Measurements from ENCODE around the gene CCDC120. TPM values are rescaled to one million over a fixed set of nuclear protein-coding genes. Genes with fewer than 3 reads are reported as not detected.

The CCDC120 gene
- total RNA-seq, 2 experiments from 2014 or later: 9.0 to 9.1 TPM

Other genes starting within 250 kb of the CCDC120 start
- not detected for gene ERAS, start 232.5 kb upstream of the CCDC120 start, total RNA-seq
- 1 to 10 TPM in 1 of 2 experiments, under 1 TPM in 1; 0.68 to 1.2 TPM for gene PCSK1N, start 223.4 kb upstream of the CCDC120 start, total RNA-seq
- gene TIMM17B, start 161.2 kb upstream of the CCDC120 start, total RNA-seq: 10 to 100 TPM; 39.2 to 44.5 TPM
- 10 to 100 TPM; 58.2 to 61.0 TPM for gene PQBP1, start 161.1 kb upstream of the CCDC120 start, total RNA-seq
- 10 to 100 TPM; 12.7 to 14.1 TPM for gene SLC35A2, start 147.4 kb upstream of the CCDC120 start, total RNA-seq
- 10 to 100 TPM; 63.1 to 63.2 TPM for gene PIM2, start 140.0 kb upstream of the CCDC120 start, total RNA-seq
- gene OTUD5, start 101.4 kb upstream of the CCDC120 start, total RNA-seq: 10 to 100 TPM; 60.7 to 62.4 TPM
- 1 to 10 TPM; 5.6 to 5.9 TPM for gene KCND1, start 87.2 kb upstream of the CCDC120 start, total RNA-seq
- gene GRIPAP1, start 56.7 kb upstream of the CCDC120 start, total RNA-seq: 100 to 1,000 TPM; 116 to 123 TPM
- gene TFE3, start 15.6 kb upstream of the CCDC120 start, total RNA-seq: 10 to 100 TPM; 26.1 to 29.0 TPM
- 10 to 100 TPM; 23.8 to 23.9 TPM for gene PRAF2, start 15.0 kb downstream of the CCDC120 start, total RNA-seq
- 10 to 100 TPM; 53.4 to 55.1 TPM for gene WDR45, start 20.9 kb downstream of the CCDC120 start, total RNA-seq
- gene GPKOW, start 64.7 kb downstream of the CCDC120 start, total RNA-seq: 10 to 100 TPM; 27.5 to 27.6 TPM
- 1 to 10 TPM in 1 of 2 experiments, under 1 TPM in 1; 0.91 to 1.1 TPM for gene MAGIX, start 103.8 kb downstream of the CCDC120 start, total RNA-seq
- gene PLP2, start 112.9 kb downstream of the CCDC120 start, total RNA-seq: 10 to 100 TPM; 47.5 to 50.4 TPM
- gene PRICKLE3, start 127.4 kb downstream of the CCDC120 start, total RNA-seq: 10 to 100 TPM; 16.1 to 16.7 TPM
- gene SYP, start 141.2 kb downstream of the CCDC120 start, total RNA-seq: 1 to 10 TPM; 2.6 to 3.6 TPM
- 1 to 10 TPM; 1.7 to 2.2 TPM for gene CACNA1F, start 174.3 kb downstream of the CCDC120 start, total RNA-seq
- 10 to 100 TPM; 27.8 to 29.6 TPM for gene CCDC22, start 176.5 kb downstream of the CCDC120 start, total RNA-seq
- gene FOXP3, start 205.7 kb downstream of the CCDC120 start, total RNA-seq: 10 to 100 TPM; 23.3 to 23.6 TPM
- 10 to 100 TPM; 12.7 to 13.2 TPM for gene PPP1R3F, start 210.8 kb downstream of the CCDC120 start, total RNA-seq
- gene GAGE10, start 244.6 kb downstream of the CCDC120 start, total RNA-seq: not detected

Measured in activated naive CD8-positive, alpha-beta T cell treated with anti-CD3 and anti-CD28 coated beads, Interleukin-2, amount 10 ng/mL, durations not matched to agents 7 days and 5 days (primary cell).